ENCODE results near the gene BACE1.

- TF ChIP-seq REST (IDR thresholded peaks at IDR 0.05; ENCODE audit: insufficient read depth in 1 of 2, low read depth in 2 of 2, low read length in 2 of 2), result no peak
- no peak for TF ChIP-seq POLR2AphosphoS5 (IDR thresholded peaks at IDR 0.05; ENCODE audit: low read depth, low read length)
- TF ChIP-seq TAF1 (IDR thresholded peaks at IDR 0.05; ENCODE audit: borderline replicate concordance, insufficient read depth, low read length), result no peak
Measured at GRCh38 chr11:117239295-117239694, 76.8 kb downstream of the BACE1 start.
